IMR-90 (cell line): ENCODE measurements around the gene S100A16. TPM values are rescaled to one million over a fixed set of nuclear protein-coding genes. Genes with fewer than 3 reads are reported as not detected.

ENCODE experiments used
- ATAC-seq: fragments of 200-7000 bp; cut with Tn5 transposase; 2 replicates; pipeline ENCODE4 v1.9.1; 2020; ENCODE audit warnings: low read depth, mild to moderate bottlenecking, moderate library complexity
- BruUV-seq: library from RNA; stranded (reverse); fragments of 400-500 nt; replicated peaks from 2 replicates; lab custom pipeline; 2021; lab: Mats Ljungman, UMichigan
- CTCF ChIA-PET: fragments of 300-600 bp; formaldehyde crosslinking; extraction: SDS; loops from one replicate; lab custom pipeline; 2021; ENCODE audit warnings: antibody characterized with exemption; lab: Yijun Ruan, JAX
- POLR2A ChIA-PET: fragments of 300-600 bp; sonication (Branson Sonifier 250); formaldehyde crosslinking; loops from one replicate; lab custom pipeline; 2022; ENCODE audit warnings: antibody characterized with exemption; ENCODE audit not compliant: unreplicated experiment; lab: Charles Lee
- DNase-seq: peaks from one replicate; pipeline ENCODE4 v3.0.0; 2013
- H2AFZ ChIP-seq: replicated peaks from 2 replicates; pipeline ENCODE3; 2013; ENCODE audit warnings: low read length, mild to moderate bottlenecking; ENCODE audit not compliant: poor library complexity
- H2AK5ac ChIP-seq: 2 replicates; pipeline ENCODE4 v1.6.1; 2013; ENCODE audit warnings: low read depth, low read length, inconsistent platforms
- H2AK9ac ChIP-seq: replicated peaks from 2 replicates; pipeline ENCODE3; 2013; ENCODE audit warnings: mild to moderate bottlenecking, low read depth, low read length, moderate library complexity; ENCODE audit not compliant: poor library complexity
- H2BK120ac ChIP-seq: 2 replicates; pipeline ENCODE4 v1.6.1; 2013; ENCODE audit warnings: low read depth, low read length, inconsistent platforms
- H2BK15ac ChIP-seq: 3 replicates; pipeline ENCODE4 v1.6.1; 2013; ENCODE audit warnings: low read depth, low read length, inconsistent platforms
- H2BK20ac ChIP-seq: 2 replicates; pipeline ENCODE4 v1.6.1; 2013; ENCODE audit warnings: low read depth, mild to moderate bottlenecking, inconsistent platforms, low read length, moderate library complexity
- H2BK5ac ChIP-seq: 2 replicates; pipeline ENCODE4 v1.6.1; 2013; ENCODE audit warnings: mild to moderate bottlenecking, low read depth, low read length, inconsistent platforms; ENCODE audit not compliant: poor library complexity, severe bottlenecking
- H3K14ac ChIP-seq: replicated peaks from 2 replicates; pipeline ENCODE4 v1.6.1; 2013; ENCODE audit warnings: low read depth, low read length, inconsistent platforms
- H3K18ac ChIP-seq: 2 replicates; pipeline ENCODE4 v1.6.1; 2013; ENCODE audit warnings: low read depth, low read length, control low read depth
- H3K23ac ChIP-seq: 2 replicates; pipeline ENCODE4 v1.6.1; 2013; ENCODE audit warnings: low read depth, low read length, inconsistent platforms
- H3K27ac ChIP-seq: 2 replicates; pipeline ENCODE4 v1.5.1; 2013; ENCODE audit warnings: mild to moderate bottlenecking, control low read depth, low read length; ENCODE audit not compliant: insufficient read depth
- H3K27me3 ChIP-seq: 2 replicates; pipeline ENCODE4 v1.6.1; 2013; ENCODE audit warnings: low read length; ENCODE audit not compliant: control insufficient read depth, insufficient read depth
- H3K36me3 ChIP-seq: 2 replicates; pipeline ENCODE4 v1.6.1; 2013; ENCODE audit warnings: low read length, mixed read lengths; ENCODE audit not compliant: control insufficient read depth, insufficient read depth
- H3K4ac ChIP-seq: 2 replicates; pipeline ENCODE4 v1.6.1; 2013; ENCODE audit warnings: low read depth, low read length, inconsistent platforms
- H3K4me1 ChIP-seq: 2 replicates; pipeline ENCODE4 v1.6.1; 2013; ENCODE audit warnings: low read length, mixed read lengths; ENCODE audit not compliant: control insufficient read depth, insufficient read depth
- H3K4me2 ChIP-seq: 2 replicates; pipeline ENCODE4 v1.6.1; 2013; ENCODE audit warnings: low read depth, mild to moderate bottlenecking, control low read depth, low read length, moderate library complexity
- H3K4me3 ChIP-seq: 2 replicates; pipeline ENCODE4 v1.5.1; 2013; ENCODE audit warnings: low read depth, mild to moderate bottlenecking, control low read depth, low read length, moderate library complexity; ENCODE audit not compliant: insufficient read depth
- H3K56ac ChIP-seq: 2 replicates; pipeline ENCODE4 v1.6.1; 2013; ENCODE audit warnings: low read length, inconsistent platforms; ENCODE audit not compliant: insufficient read depth; ENCODE audit errors: extremely low read depth
- H3K79me1 ChIP-seq, 2 experiments: 2 replicates each; pipeline ENCODE4 v1.6.1; 2013; ENCODE audit warnings: low read length in 2 of 2, inconsistent platforms in 1 of 2, low read depth in 1 of 2
- H3K9ac ChIP-seq: 2 replicates; pipeline ENCODE4 v1.6.1; 2013; ENCODE audit warnings: low read depth, low read length, control low read depth
- H3K9me1 ChIP-seq: 2 replicates; pipeline ENCODE4 v1.6.1; 2013; ENCODE audit warnings: low read length, inconsistent platforms; ENCODE audit not compliant: insufficient read depth
- H3K9me3 ChIP-seq: 2 replicates; pipeline ENCODE4 v1.6.1; 2013; ENCODE audit warnings: low read length; ENCODE audit not compliant: control insufficient read depth, insufficient read depth
- H4K20me1 ChIP-seq: 2 replicates; pipeline ENCODE4 v1.6.1; 2013; ENCODE audit warnings: low read length, inconsistent platforms; ENCODE audit not compliant: insufficient read depth
- H4K5ac ChIP-seq: 2 replicates; pipeline ENCODE4 v1.6.1; 2013; ENCODE audit warnings: mild to moderate bottlenecking, low read depth, low read length, control low read depth
- H4K8ac ChIP-seq, 2 experiments: 2 replicates each; pipeline ENCODE4 v1.6.1; 2013; ENCODE audit warnings: low read depth in 2 of 2, low read length in 2 of 2, control low read depth in 1 of 2, inconsistent platforms in 1 of 2
- H4K91ac ChIP-seq: 2 replicates; pipeline ENCODE4 v1.6.1; 2013; ENCODE audit warnings: low read depth, low read length, inconsistent platforms; ENCODE audit not compliant: insufficient read depth
- CHD1 ChIP-seq: IDR thresholded peaks from 2 replicates; pipeline ENCODE4 v1.6.1; 2012; ENCODE audit warnings: low read depth, low read length, improper control_type of control experiment
- CTCF ChIP-seq: conservative IDR thresholded peaks from 2 replicates; pipeline ENCODE4 v1.5.1; 2012; ENCODE audit warnings: mild to moderate bottlenecking, low read depth, low read length, improper control_type of control experiment
- RCOR1 ChIP-seq: IDR thresholded peaks from 2 replicates; pipeline ENCODE4 v1.6.1; 2012; ENCODE audit warnings: mild to moderate bottlenecking, low read length, improper control_type of control experiment; ENCODE audit not compliant: insufficient replicate concordance
- SMC3 ChIP-seq: fragments of 150-350 bp; IDR thresholded peaks from 2 replicates; pipeline ENCODE4 v1.6.1; 2016; ENCODE audit warnings: low read depth, mild to moderate bottlenecking, antibody characterized with exemption, low read length, moderate library complexity
- USF2 ChIP-seq: fragments of 150-350 bp; IDR thresholded peaks from 2 replicates; pipeline ENCODE4 v1.6.1; 2017; ENCODE audit warnings: mild to moderate bottlenecking, antibody characterized with exemption, low read length, low read depth
- WGBS, 2 experiments: methylation state at CpG; one replicate each; pipeline versions ENCODE4 v1.1.5 to v1.1.7; 2013; ENCODE audit warnings: missing lambda C conversion rate in 2 of 2; ENCODE audit not compliant: insufficient read length in 1 of 2; ENCODE audit errors: extremely low coverage in 2 of 2; 5-methylcytosine and 5-hydroxymethylcytosine counted together
- dilution Hi-C: fragments of 300-500 bp; cut with HindIII; formaldehyde crosslinking; loops from one replicate; pipeline ENCODE4 v1.14.3; 2018; ENCODE audit warnings: low sequenced_read_pairs; ENCODE audit not compliant: unreplicated experiment
- in situ Hi-C: fragments of 300-500 bp; cut with MboI; formaldehyde crosslinking; loops from 3 replicates; pipeline ENCODE4 v1.14.3; 2019; ENCODE audit warnings: low sequenced_read_pairs, inconsistent platforms, mixed read lengths
- intact Hi-C: fragments of 100-400 bp; cut with micrococcal nuclease; formaldehyde crosslinking; loops from 2 replicates; pipeline ENCODE4 v1.10.0; 2022
- polyA plus RNA-seq, 3 experiments: library from polyadenylated mRNA; depleted of rRNA; stranded (reverse); fragments of >200 nt; gene quantifications; 2 replicates each; pipeline ENCODE4 v1.2.3, GENCODE V29; 2012; ENCODE audit warnings: low replicate concordance in 1 of 3
- total RNA-seq: library from RNA; depleted of rRNA; stranded (reverse); fragments of >200 nt; gene quantifications from 2 replicates; pipeline ENCODE4 v1.2.3, GENCODE V29; 2012

S100A16 gene
- total and polyA plus RNA-seq, 2 of the 4 experiments (the other 2 are of a cell fraction), result 201 to 515 TPM

- ChIA-PET POLR2A (no interaction called here), CTCF (interaction anchor here (0.7 to 1.5 kb wide), 3 partner anchors 25 to 127 kb away, joined by 3 to 4 read pairs (median 3); partner anchors contain the start of gene CHTOP)
- in situ Hi-C loops (no loop called here), dilution Hi-C loops (no loop called here), intact Hi-C loops (loop anchor here (2.0 kb wide), 1 partner anchor 86 kb away; no protein-coding TSS in a partner anchor)
- H4K91ac ChIP-seq, result 0 out of 2 replicates have a peak overlapping the region, but pooled peaks have one; percentile 8
- peak overlapping the region; percentile 94 for H3K4me3 ChIP-seq
- H4K8ac ChIP-seq, result peak overlapping the region; percentile 7 to 79; a peak in 2 of 4 replicates
- H3K9ac ChIP-seq, result peak overlapping the region; percentile 85
- no peaks in the 10 kb centered on the region for H4K20me1 ChIP-seq
- H3K4me1 ChIP-seq, result peaks cover 3% of the 10 kb centered on the region
- no peak overlapping the region for H2BK120ac ChIP-seq
- H3K56ac ChIP-seq, result peak overlapping the region; percentile 48; the same call in 1 of the 2 replicates
- peak overlapping the region; percentile 96 for H2AFZ ChIP-seq
- peak overlapping the region; percentile 4; the same call in 1 of the 2 replicates for H4K5ac ChIP-seq
- H3K36me3 ChIP-seq, result peaks cover 29% of the 10 kb centered on the region
- peak overlapping the region; percentile 74 for H3K4ac ChIP-seq
- WGBS, 2 experiments, result 22% methylated on average over 3 of the region's 8 CpGs; no CpG with 5 or more reads in 1 of the 2 experiments
- peak overlapping the region; percentile 41 for H3K23ac ChIP-seq
- H3K4me2 ChIP-seq, result peak overlapping the region; percentile 83
- no peak overlapping the region for H3K18ac ChIP-seq
- H3K27me3 ChIP-seq, result no peaks in the 10 kb centered on the region
- no peak overlapping the region for H2BK15ac ChIP-seq
- H2BK20ac ChIP-seq, result no peak overlapping the region
- H2AK5ac ChIP-seq, result peak overlapping the region; percentile 73; the same call in 1 of the 2 replicates
- peak overlapping the region; percentile 92 for H3K27ac ChIP-seq
- H3K79me1 ChIP-seq, result peaks cover 14 to 24% of the 10 kb centered on the region in 2 experiments; a peak in 3 of 4 replicates
- no peaks in the 10 kb centered on the region; the same call in 1 of the 2 replicates for H3K9me1 ChIP-seq
- peak overlapping the region; percentile 50 for H2AK9ac ChIP-seq
- H3K9me3 ChIP-seq, result no peaks in the 10 kb centered on the region
- BruUV-seq, result no TSS peak
- DNase-seq, result no peak
- no peak overlapping the region for H2BK5ac ChIP-seq
- peak; percentile 1; the same call in 1 of the 2 replicates for ATAC-seq
- TF ChIP-seq CHD1 (no peak), USF2 (no peak), SMC3 (no peak), CTCF (no peak), RCOR1 (no peak)
- H3K14ac ChIP-seq, result peak overlapping the region; percentile 77
Measured at GRCh38 chr1:153659175-153659534, 46.2 kb upstream of the S100A16 start.
